Activated CD4-positive, CD25-positive, alpha-beta regulatory T cell treated with anti-CD3 and anti-CD28 coated beads, Interleukin-2, amount 50 U/mL, for 24 hours (primary cell): ENCODE results near the gene NHSL2.
"Not testable (repeated sequence)": the region's sequence is repeated elsewhere in the genome, so short reads cannot be mapped to it uniquely, and the experiment has no call there.

Experiments used
- ATAC-seq, 2 donors: fragments of 150-1000 bp; cut with Tn5 transposase; one replicate each; pipeline ENCODE4 v1.10.0; 2021; ENCODE audit warnings: mild to moderate bottlenecking in 1 of 2, moderate library complexity in 1 of 2

NHSL2 gene

GRCh38 chrX:71927040-71927439, 16.4 kb downstream of the NHSL2 start:
- no peak for ATAC-seq

- ATAC-seq = no peak
Observed at GRCh38 chrX:71928856-71929255, 18.2 kb downstream of the NHSL2 start.

GRCh38 chrX:71930298-71930697, 19.7 kb downstream of the NHSL2 start:
- ATAC-seq = no peak

GRCh38 chrX:71935476-71935875, 24.8 kb downstream of the NHSL2 start:
- no peak for ATAC-seq

GRCh38 chrX:71936632-71937031, 26.0 kb downstream of the NHSL2 start:
- no peak for ATAC-seq

- ATAC-seq = no peak
Observed at GRCh38 chrX:71938371-71938770, 27.7 kb downstream of the NHSL2 start.

- ATAC-seq = no peak
Observed at GRCh38 chrX:71941145-71941544, 30.5 kb downstream of the NHSL2 start.

- no peak for ATAC-seq
Observed at GRCh38 chrX:71941776-71942175, 31.1 kb downstream of the NHSL2 start.

- no peak for ATAC-seq
Observed at GRCh38 chrX:71944369-71944768, 33.7 kb downstream of the NHSL2 start.

- no peak for ATAC-seq
Observed at GRCh38 chrX:71945237-71945805, 34.7 kb downstream of the NHSL2 start.

GRCh38 chrX:71949363-71949762, 38.7 kb downstream of the NHSL2 start:
- ATAC-seq = no peak

GRCh38 chrX:71949844-71950445, 39.3 kb downstream of the NHSL2 start:
- ATAC-seq = no peak

- no peak for ATAC-seq
Observed at GRCh38 chrX:71953391-71953790, 42.7 kb downstream of the NHSL2 start.

GRCh38 chrX:71953946-71954345, 43.3 kb downstream of the NHSL2 start:
- no peak for ATAC-seq

- no peak for ATAC-seq
Observed at GRCh38 chrX:71954458-71954857, 43.8 kb downstream of the NHSL2 start.

GRCh38 chrX:71955530-71956120, 45.0 kb downstream of the NHSL2 start:
- ATAC-seq = no peak

GRCh38 chrX:71958281-71958675, 47.6 kb downstream of the NHSL2 start:
- ATAC-seq = no peak

- not testable (repeated sequence) for ATAC-seq
Observed at GRCh38 chrX:71964184-71964583, 53.5 kb downstream of the NHSL2 start.

- no peak for ATAC-seq
Observed at GRCh38 chrX:71974916-71975315, 64.3 kb downstream of the NHSL2 start.

- no peak for ATAC-seq
Observed at GRCh38 chrX:71976753-71977152, 66.1 kb downstream of the NHSL2 start.

GRCh38 chrX:71978164-71978563, 67.5 kb downstream of the NHSL2 start:
- ATAC-seq = no peak

- ATAC-seq = no peak
Observed at GRCh38 chrX:71989768-71990426, 79.3 kb downstream of the NHSL2 start.

- no peak for ATAC-seq
Observed at GRCh38 chrX:71990518-71990917, 79.9 kb downstream of the NHSL2 start.

- ATAC-seq = no peak
Observed at GRCh38 chrX:71991164-71991563, 80.5 kb downstream of the NHSL2 start.
